ENCODE results near the gene GLTPD2. TPM values are rescaled to one million over a fixed set of nuclear protein-coding genes. Genes with fewer than 3 reads are reported as not detected.
A peak's percentile ranks its signal among the peaks of the same experiment; 100 is the strongest.

GLTPD2 gene
- total RNA-seq, 1 experiment from 2014 or later = not detected

DNA sequence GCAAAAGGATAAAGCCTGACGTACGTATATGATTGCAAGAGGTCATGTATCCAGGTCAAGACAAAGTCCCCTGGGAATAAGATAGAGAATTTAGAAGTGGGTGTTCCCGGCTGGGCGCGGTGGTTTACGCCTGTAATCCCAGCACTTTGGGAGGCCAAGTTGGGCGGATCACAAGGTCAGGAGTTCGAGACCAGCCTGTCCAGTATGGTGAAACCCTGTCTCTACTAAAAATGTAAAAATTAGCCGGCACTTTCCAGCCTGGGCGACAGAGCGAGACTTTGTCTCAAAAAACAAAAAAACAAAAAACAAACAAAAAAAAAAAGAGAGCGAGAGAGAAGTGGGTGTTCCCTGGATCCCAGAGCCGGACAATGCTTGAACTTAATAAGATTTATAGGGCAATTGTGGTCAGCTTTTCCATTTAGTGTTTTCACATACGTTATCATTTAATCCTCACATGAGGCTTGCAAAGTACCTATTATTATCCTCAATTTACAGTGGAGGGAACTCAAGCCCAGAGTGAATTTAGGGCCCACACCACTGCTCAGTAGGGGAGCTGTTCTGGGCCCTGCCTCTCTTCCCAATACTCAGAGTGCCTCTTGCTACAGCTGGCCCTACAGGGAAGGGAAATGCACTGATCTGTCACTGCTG lies 481 bp upstream of the GLTPD2 start:
- Histone ChIP-seq H3K27me3 (ENCODE audit: insufficient read depth, low read length) (no peaks in the 10 kb centered on the region), H3K9ac (ENCODE audit: low read length) (peak overlapping the region; percentile 79; the same call in 1 of the 2 replicates), H3K4me3 (replicated peaks in 1 of 2; ENCODE audit: low read depth in 1 of 2, low read length in 2 of 2) (peak overlapping the region in 1 of 2 experiments; percentile 66; a peak in 1 of 4 replicates), H3K27ac (ENCODE audit: low read depth, low read length) (0 out of 2 replicates have a peak overlapping the region, but pooled peaks have one; percentile 98), H3K4me2 (ENCODE audit: low read length) (peak overlapping the region; percentile 92), H3K9me2 (ENCODE audit: insufficient read depth) (no peaks in the 10 kb centered on the region), H4K20me1 (ENCODE audit: insufficient read depth) (no peaks in the 10 kb centered on the region), H3K4me1 (ENCODE audit: control insufficient read depth in 1 of 2, insufficient read depth in 2 of 2, low read length in 2 of 2) (peaks cover 25 to 36% of the 10 kb centered on the region in 2 experiments), H3K36me3 (ENCODE audit: control insufficient read depth in 1 of 2, insufficient read depth in 2 of 2, low read length in 2 of 2) (no peaks in the 10 kb centered on the region), H3K9me3 (ENCODE audit: control insufficient read depth in 1 of 2, insufficient read depth in 1 of 2, low read depth in 1 of 2, low read length in 2 of 2) (no peaks in the 10 kb centered on the region), H3K79me2 (ENCODE audit: insufficient read depth, low read length) (peaks cover 8% of the 10 kb centered on the region; the same call in 1 of the 2 replicates), H2AFZ (ENCODE audit: low read depth, low read length, poor library complexity, severe bottlenecking) (no peak overlapping the region)
- no peak for ATAC-seq
- ChIA-PET POLR2A (no interaction called here), RAD21 (ENCODE audit: low non-redundant PET in 1 of 2, low total read pairs in 2 of 2, uncharacterized antibody in 2 of 2, unreplicated experiment in 2 of 2) (no interaction called here), CTCF (interaction anchor here (1.0 to 3.6 kb wide), 3 partner anchors 10 to 93 kb away, joined by 3 to 19 read pairs (median 3); no protein-coding TSS in a partner anchor)
- intact Hi-C loops (cut with micrococcal nuclease) = no loop called here
- DNase-seq (ENCODE audit: low read depth, low spot score) = no peak
- no TSS peak for BruUV-seq (replicated peaks)
- TF ChIP-seq, protein P1, sequence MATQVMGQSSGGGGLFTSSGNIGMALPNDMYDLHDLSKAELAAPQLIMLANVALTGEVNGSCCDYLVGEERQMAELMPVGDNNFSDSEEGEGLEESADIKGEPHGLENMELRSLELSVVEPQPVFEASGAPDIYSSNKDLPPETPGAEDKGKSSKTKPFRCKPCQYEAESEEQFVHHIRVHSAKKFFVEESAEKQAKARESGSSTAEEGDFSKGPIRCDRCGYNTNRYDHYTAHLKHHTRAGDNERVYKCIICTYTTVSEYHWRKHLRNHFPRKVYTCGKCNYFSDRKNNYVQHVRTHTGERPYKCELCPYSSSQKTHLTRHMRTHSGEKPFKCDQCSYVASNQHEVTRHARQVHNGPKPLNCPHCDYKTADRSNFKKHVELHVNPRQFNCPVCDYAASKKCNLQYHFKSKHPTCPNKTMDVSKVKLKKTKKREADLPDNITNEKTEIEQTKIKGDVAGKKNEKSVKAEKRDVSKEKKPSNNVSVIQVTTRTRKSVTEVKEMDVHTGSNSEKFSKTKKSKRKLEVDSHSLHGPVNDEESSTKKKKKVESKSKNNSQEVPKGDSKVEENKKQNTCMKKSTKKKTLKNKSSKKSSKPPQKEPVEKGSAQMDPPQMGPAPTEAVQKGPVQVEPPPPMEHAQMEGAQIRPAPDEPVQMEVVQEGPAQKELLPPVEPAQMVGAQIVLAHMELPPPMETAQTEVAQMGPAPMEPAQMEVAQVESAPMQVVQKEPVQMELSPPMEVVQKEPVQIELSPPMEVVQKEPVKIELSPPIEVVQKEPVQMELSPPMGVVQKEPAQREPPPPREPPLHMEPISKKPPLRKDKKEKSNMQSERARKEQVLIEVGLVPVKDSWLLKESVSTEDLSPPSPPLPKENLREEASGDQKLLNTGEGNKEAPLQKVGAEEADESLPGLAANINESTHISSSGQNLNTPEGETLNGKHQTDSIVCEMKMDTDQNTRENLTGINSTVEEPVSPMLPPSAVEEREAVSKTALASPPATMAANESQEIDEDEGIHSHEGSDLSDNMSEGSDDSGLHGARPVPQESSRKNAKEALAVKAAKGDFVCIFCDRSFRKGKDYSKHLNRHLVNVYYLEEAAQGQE (IDR thresholded peaks at IDR 0.05; ENCODE audit: low read depth) = no peak
- TF ChIP-seq EZH2phosphoT487 (IDR thresholded peaks at IDR 0.05; ENCODE audit: borderline replicate concordance) = no peak
- no peak for TF ChIP-seq ZFX (IDR thresholded peaks at IDR 0.05)
- TF ChIP-seq TCF7L2 (IDR thresholded peaks at IDR 0.05; ENCODE audit: borderline replicate concordance, extremely low read depth, insufficient read depth, insufficient read length) = no peak
- no peak for TF ChIP-seq FOSL1 (IDR thresholded peaks at IDR 0.05; ENCODE audit: low read depth)
- TF ChIP-seq EZH2 (IDR thresholded peaks at IDR 0.05) = no peak
- TF ChIP-seq RAD21 (IDR thresholded peaks at IDR 0.05; ENCODE audit: low read depth) = no peak
- TF ChIP-seq POLR2AphosphoS5 (IDR thresholded peaks at IDR 0.05; ENCODE audit: low read depth, low read length) = no peak
- TF ChIP-seq EGR1 (IDR thresholded peaks at IDR 0.05; ENCODE audit: low read depth) = no peak
- no peak for TF ChIP-seq CTCF (IDR thresholded peaks at IDR 0.05 in 2 of 3, conservative IDR thresholded peaks at IDR 0.05 in 1 of 3; ENCODE audit: borderline replicate concordance in 1 of 3, insufficient read depth in 1 of 3, low read depth in 2 of 3, low read length in 2 of 3)
- no peak for TF ChIP-seq ZNF274 (IDR thresholded peaks at IDR 0.05; ENCODE audit: low read depth, low read length)
- TF ChIP-seq, protein P2, sequence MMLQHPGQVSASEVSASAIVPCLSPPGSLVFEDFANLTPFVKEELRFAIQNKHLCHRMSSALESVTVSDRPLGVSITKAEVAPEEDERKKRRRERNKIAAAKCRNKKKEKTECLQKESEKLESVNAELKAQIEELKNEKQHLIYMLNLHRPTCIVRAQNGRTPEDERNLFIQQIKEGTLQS (IDR thresholded peaks at IDR 0.05) = no peak
- no peak for TF ChIP-seq SP1 (IDR thresholded peaks at IDR 0.05; ENCODE audit: low read depth)
- no peak for TF ChIP-seq SRF (IDR thresholded peaks at IDR 0.05; ENCODE audit: low read depth)
- no peak for TF ChIP-seq SIN3A (IDR thresholded peaks at IDR 0.05; ENCODE audit: low read depth)
- no peak for TF ChIP-seq ELF1 (IDR thresholded peaks at IDR 0.05; ENCODE audit: borderline replicate concordance, low read depth)

All from HCT116 (cell line).